C4-2B (cell line): Measurements from ENCODE around the gene RTF1.

Experiments used
- ZFX ChIP-seq: fragments of 450-650 bp; IDR thresholded peaks from 2 replicates; pipeline ENCODE4 v1.6.1; 2017
- TF ChIP-seq, protein P1 (sequence below): fragments of 450-650 bp; conservative IDR thresholded peaks from 2 replicates; pipeline ENCODE4 v1.5.1; 2017; ENCODE audit warnings: mild to moderate bottlenecking

- TF ChIP-seq, protein P1, sequence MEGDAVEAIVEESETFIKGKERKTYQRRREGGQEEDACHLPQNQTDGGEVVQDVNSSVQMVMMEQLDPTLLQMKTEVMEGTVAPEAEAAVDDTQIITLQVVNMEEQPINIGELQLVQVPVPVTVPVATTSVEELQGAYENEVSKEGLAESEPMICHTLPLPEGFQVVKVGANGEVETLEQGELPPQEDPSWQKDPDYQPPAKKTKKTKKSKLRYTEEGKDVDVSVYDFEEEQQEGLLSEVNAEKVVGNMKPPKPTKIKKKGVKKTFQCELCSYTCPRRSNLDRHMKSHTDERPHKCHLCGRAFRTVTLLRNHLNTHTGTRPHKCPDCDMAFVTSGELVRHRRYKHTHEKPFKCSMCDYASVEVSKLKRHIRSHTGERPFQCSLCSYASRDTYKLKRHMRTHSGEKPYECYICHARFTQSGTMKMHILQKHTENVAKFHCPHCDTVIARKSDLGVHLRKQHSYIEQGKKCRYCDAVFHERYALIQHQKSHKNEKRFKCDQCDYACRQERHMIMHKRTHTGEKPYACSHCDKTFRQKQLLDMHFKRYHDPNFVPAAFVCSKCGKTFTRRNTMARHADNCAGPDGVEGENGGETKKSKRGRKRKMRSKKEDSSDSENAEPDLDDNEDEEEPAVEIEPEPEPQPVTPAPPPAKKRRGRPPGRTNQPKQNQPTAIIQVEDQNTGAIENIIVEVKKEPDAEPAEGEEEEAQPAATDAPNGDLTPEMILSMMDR = no peak
- no peak for TF ChIP-seq ZFX
Observed at GRCh38 chr15:41511899-41512369, 95.0 kb downstream of the RTF1 start.
